Tibial nerve (tissue), 3 donors: ENCODE measurements around the gene GJA4.

ENCODE experiments used
- POLR2A ChIP-seq, 2 donors: fragments of 450-650 bp; IDR thresholded peaks; one replicate each; pipeline ENCODE4 v1.6.1; 2017; ENCODE audit warnings: antibody characterized with exemption in 2 of 2, mild to moderate bottlenecking in 2 of 2, moderate library complexity in 2 of 2
- TF ChIP-seq, protein P1 (sequence below), 5 experiments: fragments of 200-600 bp in 3 of 5; fragments of 450-650 bp in 2 of 5; sonication (generic) in 3 of 5; IDR thresholded peaks; one replicate each; pipeline ENCODE4 v1.5.1; 2016 to 2019; ENCODE audit warnings: antibody characterized with exemption in 5 of 5, mild to moderate bottlenecking in 3 of 5, moderate library complexity in 2 of 5

GRCh38 chr1:34749992-34750391, 42.8 kb upstream of the GJA4 start:
- TF ChIP-seq, protein P1, sequence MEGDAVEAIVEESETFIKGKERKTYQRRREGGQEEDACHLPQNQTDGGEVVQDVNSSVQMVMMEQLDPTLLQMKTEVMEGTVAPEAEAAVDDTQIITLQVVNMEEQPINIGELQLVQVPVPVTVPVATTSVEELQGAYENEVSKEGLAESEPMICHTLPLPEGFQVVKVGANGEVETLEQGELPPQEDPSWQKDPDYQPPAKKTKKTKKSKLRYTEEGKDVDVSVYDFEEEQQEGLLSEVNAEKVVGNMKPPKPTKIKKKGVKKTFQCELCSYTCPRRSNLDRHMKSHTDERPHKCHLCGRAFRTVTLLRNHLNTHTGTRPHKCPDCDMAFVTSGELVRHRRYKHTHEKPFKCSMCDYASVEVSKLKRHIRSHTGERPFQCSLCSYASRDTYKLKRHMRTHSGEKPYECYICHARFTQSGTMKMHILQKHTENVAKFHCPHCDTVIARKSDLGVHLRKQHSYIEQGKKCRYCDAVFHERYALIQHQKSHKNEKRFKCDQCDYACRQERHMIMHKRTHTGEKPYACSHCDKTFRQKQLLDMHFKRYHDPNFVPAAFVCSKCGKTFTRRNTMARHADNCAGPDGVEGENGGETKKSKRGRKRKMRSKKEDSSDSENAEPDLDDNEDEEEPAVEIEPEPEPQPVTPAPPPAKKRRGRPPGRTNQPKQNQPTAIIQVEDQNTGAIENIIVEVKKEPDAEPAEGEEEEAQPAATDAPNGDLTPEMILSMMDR (IDR thresholded peaks at IDR 0.05): no peak
- TF ChIP-seq POLR2A (IDR thresholded peaks at IDR 0.05): no peak
